ENCODE data around the gene LILRB3.
"Not testable (repeated sequence)": the region's sequence is repeated elsewhere in the genome, so short reads cannot be mapped to it uniquely, and the experiment has no call there.

DNA sequence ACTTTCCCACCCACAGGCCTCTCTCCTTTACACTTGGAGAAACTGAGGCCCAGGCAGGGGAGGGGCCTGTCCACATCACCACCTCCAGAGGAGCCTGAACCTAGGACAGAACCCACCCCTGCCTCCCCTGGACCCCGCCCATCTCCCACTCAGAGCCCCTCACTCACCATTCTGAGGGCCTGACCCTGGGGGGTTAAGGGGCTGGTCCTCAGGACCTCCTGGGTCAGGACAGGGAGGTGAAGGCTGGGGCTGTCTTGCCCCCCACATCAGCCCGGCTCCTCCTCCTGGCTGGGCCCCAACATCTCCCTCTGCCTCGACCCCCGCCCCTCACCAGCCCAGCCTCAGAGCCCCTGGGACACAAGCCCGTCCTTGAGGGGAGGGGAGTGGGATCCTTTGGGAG is 3.1 kb downstream of the LILRB3 start:
- TF ChIP-seq, protein P1, sequence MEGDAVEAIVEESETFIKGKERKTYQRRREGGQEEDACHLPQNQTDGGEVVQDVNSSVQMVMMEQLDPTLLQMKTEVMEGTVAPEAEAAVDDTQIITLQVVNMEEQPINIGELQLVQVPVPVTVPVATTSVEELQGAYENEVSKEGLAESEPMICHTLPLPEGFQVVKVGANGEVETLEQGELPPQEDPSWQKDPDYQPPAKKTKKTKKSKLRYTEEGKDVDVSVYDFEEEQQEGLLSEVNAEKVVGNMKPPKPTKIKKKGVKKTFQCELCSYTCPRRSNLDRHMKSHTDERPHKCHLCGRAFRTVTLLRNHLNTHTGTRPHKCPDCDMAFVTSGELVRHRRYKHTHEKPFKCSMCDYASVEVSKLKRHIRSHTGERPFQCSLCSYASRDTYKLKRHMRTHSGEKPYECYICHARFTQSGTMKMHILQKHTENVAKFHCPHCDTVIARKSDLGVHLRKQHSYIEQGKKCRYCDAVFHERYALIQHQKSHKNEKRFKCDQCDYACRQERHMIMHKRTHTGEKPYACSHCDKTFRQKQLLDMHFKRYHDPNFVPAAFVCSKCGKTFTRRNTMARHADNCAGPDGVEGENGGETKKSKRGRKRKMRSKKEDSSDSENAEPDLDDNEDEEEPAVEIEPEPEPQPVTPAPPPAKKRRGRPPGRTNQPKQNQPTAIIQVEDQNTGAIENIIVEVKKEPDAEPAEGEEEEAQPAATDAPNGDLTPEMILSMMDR (IDR thresholded peaks at IDR 0.05): not testable (repeated sequence)
- not testable (repeated sequence) for TF ChIP-seq POLR2A (IDR thresholded peaks at IDR 0.05)

Measured in esophagus squamous epithelium (tissue), 4 donors.